NT2/D1 (cell line): ENCODE measurements around the gene VARS1.

ENCODE experiments used
- SUZ12 ChIP-seq: IDR thresholded peaks from 2 replicates; pipeline ENCODE4 v1.6.1; 2011; ENCODE audit not compliant: insufficient read length, insufficient read depth; ENCODE audit errors: extremely low read depth
- YY1 ChIP-seq: IDR thresholded peaks from 2 replicates; pipeline ENCODE4 v1.6.1; 2011; ENCODE audit not compliant: insufficient read length, insufficient read depth
- ZNF274 ChIP-seq: IDR thresholded peaks from 2 replicates; pipeline ENCODE4 v1.6.1; 2011; ENCODE audit warnings: mild to moderate bottlenecking, low read depth, low read length

DNA sequence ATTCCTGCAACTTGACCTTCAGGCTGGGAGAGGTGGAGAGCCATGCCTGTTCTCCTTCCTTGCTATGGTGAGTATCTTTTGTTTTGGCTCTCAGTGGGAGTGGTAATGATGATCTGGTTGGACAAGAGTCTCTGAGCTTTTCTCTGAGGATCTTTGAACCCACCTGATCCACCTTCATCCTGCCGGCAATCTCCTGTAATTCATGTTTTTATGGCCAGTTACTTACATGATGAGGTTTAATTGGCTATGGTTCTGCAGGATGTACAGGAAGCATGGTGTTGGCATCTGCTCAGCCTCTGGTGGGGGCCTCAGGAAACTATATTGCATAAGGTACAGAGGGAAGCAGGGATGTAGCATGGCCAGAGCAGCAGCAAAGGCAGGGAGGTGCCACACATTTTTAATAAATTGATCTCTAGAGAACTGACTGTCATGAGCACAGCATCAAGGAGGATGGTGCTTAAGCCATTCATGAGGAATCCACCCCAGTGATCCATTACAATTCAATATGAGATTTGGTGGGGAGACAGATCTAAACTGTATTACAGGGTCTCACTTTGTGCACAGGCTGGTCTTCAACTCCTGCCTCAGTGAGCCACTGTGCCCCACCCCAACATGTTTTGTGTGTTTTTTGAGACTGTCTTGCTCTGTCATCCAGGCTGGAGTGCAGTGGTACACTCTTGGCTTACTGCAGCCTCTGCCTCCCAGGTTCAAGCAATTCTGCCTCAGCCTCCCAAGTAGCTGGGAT, 42.0 kb upstream of the VARS1 start:
- TF ChIP-seq ZNF274: no peak
- no peak for TF ChIP-seq YY1
- TF ChIP-seq SUZ12: no peak
